ENCODE data around the gene SPDYE5.

The SPDYE5 gene

DNA sequence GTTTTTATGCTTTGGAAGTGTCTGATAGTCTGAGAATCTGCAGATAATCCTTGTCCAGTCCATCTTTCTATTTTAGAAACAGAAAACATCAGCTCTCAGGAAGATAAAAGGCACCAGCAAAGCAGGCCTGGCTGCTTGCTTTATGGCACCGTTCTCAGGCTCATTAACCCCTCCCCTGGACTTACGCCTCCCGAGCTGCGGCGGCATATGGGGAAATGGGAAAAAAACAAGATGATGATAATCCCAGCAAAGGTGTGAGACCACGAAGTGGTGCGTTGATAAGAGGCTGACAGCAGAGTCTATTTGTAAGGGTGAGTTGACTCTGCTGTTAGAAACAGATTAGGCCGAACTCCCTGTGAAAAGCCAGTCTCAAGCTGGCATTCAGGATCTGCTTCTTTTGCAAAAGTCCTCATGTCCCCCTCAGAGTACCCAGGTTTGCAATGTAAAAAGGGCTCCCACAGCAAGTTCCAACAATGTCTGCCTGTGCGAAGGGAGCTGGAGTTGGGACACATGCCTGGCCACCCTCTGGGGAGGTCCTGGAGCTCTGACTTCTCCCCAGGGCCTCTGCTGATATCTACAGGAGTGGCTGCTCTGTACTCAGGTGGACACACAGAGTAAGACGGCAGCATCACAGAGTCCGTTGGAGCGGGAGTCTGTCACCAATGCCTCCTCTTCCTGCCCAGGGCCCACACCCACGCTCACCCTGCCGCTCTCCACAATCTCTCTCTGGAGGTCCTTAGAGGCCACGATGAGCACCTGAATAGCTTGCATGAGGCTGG is 54.3 kb downstream of the SPDYE5 start:
- TF ChIP-seq, protein P1, sequence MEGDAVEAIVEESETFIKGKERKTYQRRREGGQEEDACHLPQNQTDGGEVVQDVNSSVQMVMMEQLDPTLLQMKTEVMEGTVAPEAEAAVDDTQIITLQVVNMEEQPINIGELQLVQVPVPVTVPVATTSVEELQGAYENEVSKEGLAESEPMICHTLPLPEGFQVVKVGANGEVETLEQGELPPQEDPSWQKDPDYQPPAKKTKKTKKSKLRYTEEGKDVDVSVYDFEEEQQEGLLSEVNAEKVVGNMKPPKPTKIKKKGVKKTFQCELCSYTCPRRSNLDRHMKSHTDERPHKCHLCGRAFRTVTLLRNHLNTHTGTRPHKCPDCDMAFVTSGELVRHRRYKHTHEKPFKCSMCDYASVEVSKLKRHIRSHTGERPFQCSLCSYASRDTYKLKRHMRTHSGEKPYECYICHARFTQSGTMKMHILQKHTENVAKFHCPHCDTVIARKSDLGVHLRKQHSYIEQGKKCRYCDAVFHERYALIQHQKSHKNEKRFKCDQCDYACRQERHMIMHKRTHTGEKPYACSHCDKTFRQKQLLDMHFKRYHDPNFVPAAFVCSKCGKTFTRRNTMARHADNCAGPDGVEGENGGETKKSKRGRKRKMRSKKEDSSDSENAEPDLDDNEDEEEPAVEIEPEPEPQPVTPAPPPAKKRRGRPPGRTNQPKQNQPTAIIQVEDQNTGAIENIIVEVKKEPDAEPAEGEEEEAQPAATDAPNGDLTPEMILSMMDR (IDR thresholded peaks at IDR 0.05; ENCODE audit: low read depth, low read length): no peak
- DNase-seq (ENCODE audit: extremely low read depth, low read depth): no peak

All from AG09319 (cell line).